Ishikawa (cell line): ENCODE measurements around the gene CACNA1C.

ENCODE experiments used
- CEBPB ChIP-seq: IDR thresholded peaks from 2 replicates; pipeline ENCODE4 v1.6.1; 2012
- CREB1 ChIP-seq: IDR thresholded peaks from 2 replicates; pipeline ENCODE4 v1.6.1; 2012; ENCODE audit warnings: low read depth
- EP300 ChIP-seq: IDR thresholded peaks from 2 replicates; pipeline ENCODE4 v1.6.1; 2012; ENCODE audit warnings: borderline replicate concordance
- NFIC ChIP-seq: IDR thresholded peaks from 2 replicates; pipeline ENCODE4 v1.6.1; 2012
- RAD21 ChIP-seq: IDR thresholded peaks from 2 replicates; pipeline ENCODE4 v1.6.1; 2012; ENCODE audit warnings: low read depth
- YY1 ChIP-seq: IDR thresholded peaks from 2 replicates; pipeline ENCODE4 v1.6.1; 2012; ENCODE audit warnings: low read depth
- TF ChIP-seq, protein P1 (sequence below): IDR thresholded peaks from 2 replicates; pipeline ENCODE4 v1.6.1; 2012

DNA sequence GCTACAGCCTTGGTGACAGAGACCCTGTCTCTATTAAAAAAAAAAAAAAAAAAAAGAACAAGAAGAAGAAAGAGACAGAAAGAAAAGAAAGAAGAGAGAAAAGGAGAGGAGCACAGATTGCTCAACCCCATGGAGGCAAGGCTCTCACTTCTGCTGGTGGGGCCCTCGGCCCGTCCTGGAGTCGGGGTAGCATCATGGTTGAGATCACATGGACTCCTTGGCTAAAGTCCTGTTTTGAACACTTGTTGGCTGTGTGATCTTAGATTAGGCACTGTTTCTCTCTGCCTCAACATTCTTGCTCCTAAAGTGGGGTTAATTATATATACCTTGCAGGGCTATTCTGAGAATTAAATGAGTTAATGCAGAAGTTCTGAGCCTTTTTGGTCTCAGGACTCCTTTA lies 207.7 kb downstream of the CACNA1C start:
- no peak for TF ChIP-seq EP300
- TF ChIP-seq, protein P1, sequence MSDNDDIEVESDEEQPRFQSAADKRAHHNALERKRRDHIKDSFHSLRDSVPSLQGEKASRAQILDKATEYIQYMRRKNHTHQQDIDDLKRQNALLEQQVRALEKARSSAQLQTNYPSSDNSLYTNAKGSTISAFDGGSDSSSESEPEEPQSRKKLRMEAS = no peak
- no peak for TF ChIP-seq CREB1
- TF ChIP-seq CEBPB = no peak
- no peak for TF ChIP-seq YY1
- TF ChIP-seq NFIC = no peak
- no peak for TF ChIP-seq RAD21
